Measurements from ENCODE around the gene NFKBIA. TPM values are rescaled to one million over a fixed set of nuclear protein-coding genes. Genes with fewer than 3 reads are reported as not detected.

The NFKBIA gene
- total RNA-seq, 4 donors from 2014 or later = 112 to 387 (median 295) TPM

GRCh38 chr14:35407306-35407630 is 2.7 kb upstream of the NFKBIA start:
- intact Hi-C loops (cut with DNase I; ENCODE audit: low total_unique reads) = loop anchor here (5.0 kb wide), 1 partner anchor 145 kb away; no protein-coding TSS in a partner anchor

GRCh38 chr14:35406506-35407305 is 2.2 kb upstream of the NFKBIA start:
- Histone ChIP-seq H3K4me3 (no peak overlapping the region), H3K4me1 (peaks cover 8% of the 10 kb centered on the region in 2 donors), H3K27ac (peak overlapping the region; percentile 98 to 100), H3K9me3 (no peaks in the 10 kb centered on the region), H3K36me3 (no peaks in the 10 kb centered on the region), H3K27me3 (no peaks in the 10 kb centered on the region)
- intact Hi-C loops (cut with DNase I; ENCODE audit: low total_unique reads) = loop anchor here (5.0 kb wide), 1 partner anchor 144 kb away; no protein-coding TSS in a partner anchor
- TF ChIP-seq CTCF (IDR thresholded peaks at IDR 0.05) (peak; percentile 82 to 91 (median 88)), POLR2A (IDR thresholded peaks at IDR 0.05) (no peak)
- peak in 1 of 2 donors; percentile 59 for DNase-seq

More at GRCh38 chr14:35407306-35407630, 2.7 kb upstream of the NFKBIA start:
- TF ChIP-seq CTCF (IDR thresholded peaks at IDR 0.05) = no peak
- TF ChIP-seq POLR2A (IDR thresholded peaks at IDR 0.05) = no peak
- Histone ChIP-seq H3K4me1 (peaks cover 8% of the 10 kb centered on the region in 2 donors), H3K27me3 (no peaks in the 10 kb centered on the region), H3K4me3 (no peak overlapping the region), H3K27ac (peak overlapping the region in 1 of 2 donors; percentile 98), H3K36me3 (no peaks in the 10 kb centered on the region), H3K9me3 (no peaks in the 10 kb centered on the region)
- no peak for DNase-seq

- Histone ChIP-seq H3K4me3 (peak overlapping the region in 1 of 2 donors; percentile 99), H3K4me1 (peaks cover 8% of the 10 kb centered on the region in 2 donors), H3K27ac (peak overlapping the region; percentile 98 to 100), H3K36me3 (no peaks in the 10 kb centered on the region), H3K9me3 (no peaks in the 10 kb centered on the region), H3K27me3 (no peaks in the 10 kb centered on the region)
- DNase-seq = no peak
- intact Hi-C loops (cut with DNase I; ENCODE audit: low total_unique reads) = loop anchor here (5.0 kb wide), 1 partner anchor 144 kb away; no protein-coding TSS in a partner anchor
- no peak for TF ChIP-seq CTCF (IDR thresholded peaks at IDR 0.05)
- TF ChIP-seq POLR2A (IDR thresholded peaks at IDR 0.05) = no peak
Observed at GRCh38 chr14:35406090-35406489, 1.5 kb upstream of the NFKBIA start.

GRCh38 chr14:35405304-35405996 is 901 bp upstream of the NFKBIA start:
- intact Hi-C loops (cut with DNase I; ENCODE audit: low total_unique reads) = loop anchor here (5.0 kb wide), 1 partner anchor 143 kb away; no protein-coding TSS in a partner anchor
- DNase-seq = peak; percentile 51 to 63
- no peak for TF ChIP-seq CTCF (IDR thresholded peaks at IDR 0.05)
- no peak for TF ChIP-seq POLR2A (IDR thresholded peaks at IDR 0.05)

More at GRCh38 chr14:35405304-35405996, 901 bp upstream of the NFKBIA start:
- peak overlapping the region; percentile 78 to 99 for H3K4me3 ChIP-seq
- H3K9me3 ChIP-seq = no peaks in the 10 kb centered on the region
- no peaks in the 10 kb centered on the region for H3K27me3 ChIP-seq
- no peaks in the 10 kb centered on the region for H3K36me3 ChIP-seq
- H3K27ac ChIP-seq = peak overlapping the region; percentile 98 to 100
- peaks cover 8% of the 10 kb centered on the region in 2 donors for H3K4me1 ChIP-seq

All from uterus (tissue), 4 donors.